Neural cell (in vitro differentiated cells): ENCODE measurements around the gene LRRC8B. TPM values are rescaled to one million over a fixed set of nuclear protein-coding genes. Genes with fewer than 3 reads are reported as not detected.

Experiments used
- H2AFZ ChIP-seq: fragments of 200-600, 300-800 bp; sonication (generic), shearing (Covaris generic); 2 replicates; pipeline ENCODE4 v1.6.0; 2014; ENCODE audit warnings: low read depth, mild to moderate bottlenecking, antibody characterized with exemption, low read length, moderate library complexity
- H3F3A ChIP-seq: fragments of 200-600 bp; shearing (Covaris generic); 2 replicates; pipeline ENCODE4 v1.6.1; 2016; ENCODE audit warnings: mild to moderate bottlenecking, moderate library complexity, mixed read lengths, antibody characterized with exemption, low read length; ENCODE audit not compliant: insufficient read depth, poor library complexity, severe bottlenecking
- H3K27ac ChIP-seq: fragments of 200-600, 300-800 bp; sonication (generic), shearing (Covaris generic); 2 replicates; pipeline ENCODE4 v1.5.1; 2014; ENCODE audit warnings: mild to moderate bottlenecking, low read length, moderate library complexity
- H3K27me3 ChIP-seq: fragments of 300-800, 200-600 bp; sonication (generic), shearing (Covaris generic); 2 replicates; pipeline ENCODE4 v1.6.0; 2014; ENCODE audit warnings: mild to moderate bottlenecking, low read depth, low read length, moderate library complexity; ENCODE audit not compliant: insufficient read depth
- H3K36me3 ChIP-seq: fragments of 300-800, 200-600 bp; sonication (generic), shearing (Covaris generic); 2 replicates; pipeline ENCODE4 v1.5.1; 2014; ENCODE audit warnings: mild to moderate bottlenecking, antibody characterized with exemption, low read length, moderate library complexity; ENCODE audit not compliant: insufficient read depth
- H3K4me2 ChIP-seq: fragments of 300-800, 200-600 bp; sonication (generic), shearing (Covaris generic); 2 replicates; pipeline ENCODE4 v1.6.0; 2014; ENCODE audit warnings: mild to moderate bottlenecking, low read length
- H3K4me3 ChIP-seq: fragments of 300-800, 200-600 bp; sonication (generic), shearing (Covaris generic); 2 replicates; pipeline ENCODE4 v1.5.1; 2014; ENCODE audit warnings: mild to moderate bottlenecking, low read length, moderate library complexity
- H3K79me2 ChIP-seq: fragments of 200-600 bp; shearing (Covaris generic); replicated peaks from 2 replicates; pipeline ENCODE4 v1.6.0; 2014; ENCODE audit warnings: mild to moderate bottlenecking, low read length, moderate library complexity; ENCODE audit not compliant: insufficient read depth
- H3K9ac ChIP-seq: fragments of 300-800, 200-600 bp; sonication (generic), shearing (Covaris generic); 2 replicates; pipeline ENCODE4 v1.6.1; 2016; ENCODE audit warnings: mild to moderate bottlenecking, low read length, mixed read lengths
- H3K9me2 ChIP-seq: fragments of 200-600 bp; shearing (Covaris generic); 2 replicates; pipeline ENCODE4 v1.6.1; 2016; ENCODE audit warnings: mild to moderate bottlenecking, low read length, mixed read lengths; ENCODE audit not compliant: insufficient read depth
- H3K9me3 ChIP-seq: fragments of 200-600, 300-800 bp; sonication (generic), shearing (Covaris generic); 2 replicates; pipeline ENCODE4 v1.6.1; 2016; ENCODE audit warnings: mild to moderate bottlenecking, mixed run types, low read length, moderate library complexity, mixed read lengths
- H4K20me1 ChIP-seq: fragments of 200-600 bp; shearing (Covaris generic); 2 replicates; pipeline ENCODE4 v1.6.1; 2016; ENCODE audit warnings: mild to moderate bottlenecking, mixed run types; ENCODE audit not compliant: insufficient read depth
- EP300 ChIP-seq: fragments of 450-650 bp; conservative IDR thresholded peaks from 2 replicates; pipeline ENCODE4 v1.6.1; 2014; ENCODE audit warnings: antibody characterized with exemption, mild to moderate bottlenecking, moderate library complexity; ENCODE audit not compliant: poor library complexity, severe bottlenecking
- EZH2 ChIP-seq: fragments of 200-600, 300-800 bp; shearing (Covaris generic), sonication (generic); IDR thresholded peaks from 2 replicates; pipeline ENCODE4 v1.6.1; 2014; ENCODE audit warnings: antibody characterized with exemption, low read length, borderline replicate concordance, mild to moderate bottlenecking; ENCODE audit not compliant: insufficient read depth, poor library complexity, severe bottlenecking
- MXI1 ChIP-seq: fragments of 450-650 bp; conservative IDR thresholded peaks from 2 replicates; pipeline ENCODE4 v1.6.1; 2014; ENCODE audit warnings: antibody characterized with exemption, mild to moderate bottlenecking; ENCODE audit not compliant: poor library complexity, severe bottlenecking
- POLR2AphosphoS5 ChIP-seq: IDR thresholded peaks from 2 replicates; pipeline ENCODE4 v1.6.1; 2012
- RAD21 ChIP-seq: fragments of 450-650 bp; conservative IDR thresholded peaks from 2 replicates; pipeline ENCODE4 v1.6.1; 2014; ENCODE audit warnings: antibody characterized with exemption, mild to moderate bottlenecking, moderate library complexity
- SMC3 ChIP-seq: fragments of 450-650 bp; conservative IDR thresholded peaks from 2 replicates; pipeline ENCODE4 v1.6.1; 2014; ENCODE audit warnings: antibody characterized with exemption, mild to moderate bottlenecking, moderate library complexity; ENCODE audit not compliant: poor library complexity
- TAF1 ChIP-seq: IDR thresholded peaks from 2 replicates; pipeline ENCODE4 v1.6.1; 2012; ENCODE audit warnings: low read depth
- polyA plus RNA-seq: library from polyadenylated mRNA; depleted of rRNA; stranded (reverse); fragments of >200 nt; gene quantifications from 2 replicates; pipeline ENCODE4 v1.2.3, GENCODE V29; 2014
- TF ChIP-seq, protein P1 (sequence below): IDR thresholded peaks from 2 replicates; pipeline ENCODE4 v1.6.1; 2012; ENCODE audit warnings: borderline replicate concordance
- TF ChIP-seq, protein P2 (sequence below): fragments of 450-650 bp; IDR thresholded peaks from 2 replicates; pipeline ENCODE4 v1.5.1; 2014; ENCODE audit warnings: antibody characterized with exemption, mild to moderate bottlenecking, moderate library complexity; ENCODE audit not compliant: poor library complexity, severe bottlenecking

Gene LRRC8B
- polyA plus RNA-seq, 1 donor from 2014 or later: 15.9 TPM

DNA sequence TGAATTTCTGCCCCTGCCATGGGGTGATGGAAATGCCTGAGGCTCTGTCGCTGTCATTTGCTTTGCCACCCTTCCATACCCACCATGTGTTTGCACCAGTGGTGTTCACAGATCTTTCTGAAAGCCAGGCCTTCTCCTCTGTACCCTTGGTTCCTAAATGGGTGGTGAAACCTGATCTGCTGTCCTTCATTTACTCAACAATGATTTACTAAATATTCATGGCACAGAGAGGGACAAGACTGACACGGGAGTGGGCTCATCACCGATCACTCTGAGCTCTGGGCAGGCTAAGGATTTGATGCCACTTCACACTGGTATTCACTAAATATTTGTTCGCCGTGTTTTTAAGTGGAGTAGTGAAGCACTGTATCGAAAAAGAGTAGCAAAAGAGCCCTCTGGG lies 40.9 kb downstream of the LRRC8B start:
- H3F3A ChIP-seq: no peaks in the 10 kb centered on the region
- TF ChIP-seq RAD21 (no peak), EZH2 (no peak)
- TF ChIP-seq, protein P1, sequence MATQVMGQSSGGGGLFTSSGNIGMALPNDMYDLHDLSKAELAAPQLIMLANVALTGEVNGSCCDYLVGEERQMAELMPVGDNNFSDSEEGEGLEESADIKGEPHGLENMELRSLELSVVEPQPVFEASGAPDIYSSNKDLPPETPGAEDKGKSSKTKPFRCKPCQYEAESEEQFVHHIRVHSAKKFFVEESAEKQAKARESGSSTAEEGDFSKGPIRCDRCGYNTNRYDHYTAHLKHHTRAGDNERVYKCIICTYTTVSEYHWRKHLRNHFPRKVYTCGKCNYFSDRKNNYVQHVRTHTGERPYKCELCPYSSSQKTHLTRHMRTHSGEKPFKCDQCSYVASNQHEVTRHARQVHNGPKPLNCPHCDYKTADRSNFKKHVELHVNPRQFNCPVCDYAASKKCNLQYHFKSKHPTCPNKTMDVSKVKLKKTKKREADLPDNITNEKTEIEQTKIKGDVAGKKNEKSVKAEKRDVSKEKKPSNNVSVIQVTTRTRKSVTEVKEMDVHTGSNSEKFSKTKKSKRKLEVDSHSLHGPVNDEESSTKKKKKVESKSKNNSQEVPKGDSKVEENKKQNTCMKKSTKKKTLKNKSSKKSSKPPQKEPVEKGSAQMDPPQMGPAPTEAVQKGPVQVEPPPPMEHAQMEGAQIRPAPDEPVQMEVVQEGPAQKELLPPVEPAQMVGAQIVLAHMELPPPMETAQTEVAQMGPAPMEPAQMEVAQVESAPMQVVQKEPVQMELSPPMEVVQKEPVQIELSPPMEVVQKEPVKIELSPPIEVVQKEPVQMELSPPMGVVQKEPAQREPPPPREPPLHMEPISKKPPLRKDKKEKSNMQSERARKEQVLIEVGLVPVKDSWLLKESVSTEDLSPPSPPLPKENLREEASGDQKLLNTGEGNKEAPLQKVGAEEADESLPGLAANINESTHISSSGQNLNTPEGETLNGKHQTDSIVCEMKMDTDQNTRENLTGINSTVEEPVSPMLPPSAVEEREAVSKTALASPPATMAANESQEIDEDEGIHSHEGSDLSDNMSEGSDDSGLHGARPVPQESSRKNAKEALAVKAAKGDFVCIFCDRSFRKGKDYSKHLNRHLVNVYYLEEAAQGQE: no peak
- TF ChIP-seq, protein P2, sequence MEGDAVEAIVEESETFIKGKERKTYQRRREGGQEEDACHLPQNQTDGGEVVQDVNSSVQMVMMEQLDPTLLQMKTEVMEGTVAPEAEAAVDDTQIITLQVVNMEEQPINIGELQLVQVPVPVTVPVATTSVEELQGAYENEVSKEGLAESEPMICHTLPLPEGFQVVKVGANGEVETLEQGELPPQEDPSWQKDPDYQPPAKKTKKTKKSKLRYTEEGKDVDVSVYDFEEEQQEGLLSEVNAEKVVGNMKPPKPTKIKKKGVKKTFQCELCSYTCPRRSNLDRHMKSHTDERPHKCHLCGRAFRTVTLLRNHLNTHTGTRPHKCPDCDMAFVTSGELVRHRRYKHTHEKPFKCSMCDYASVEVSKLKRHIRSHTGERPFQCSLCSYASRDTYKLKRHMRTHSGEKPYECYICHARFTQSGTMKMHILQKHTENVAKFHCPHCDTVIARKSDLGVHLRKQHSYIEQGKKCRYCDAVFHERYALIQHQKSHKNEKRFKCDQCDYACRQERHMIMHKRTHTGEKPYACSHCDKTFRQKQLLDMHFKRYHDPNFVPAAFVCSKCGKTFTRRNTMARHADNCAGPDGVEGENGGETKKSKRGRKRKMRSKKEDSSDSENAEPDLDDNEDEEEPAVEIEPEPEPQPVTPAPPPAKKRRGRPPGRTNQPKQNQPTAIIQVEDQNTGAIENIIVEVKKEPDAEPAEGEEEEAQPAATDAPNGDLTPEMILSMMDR: no peak
- no peak overlapping the region for H2AFZ ChIP-seq
- H3K27ac ChIP-seq: no peak overlapping the region
- no peak overlapping the region for H3K9ac ChIP-seq
- H4K20me1 ChIP-seq: no peaks in the 10 kb centered on the region
- no peaks in the 10 kb centered on the region for H3K9me3 ChIP-seq
- no peaks in the 10 kb centered on the region for H3K79me2 ChIP-seq
- no peak overlapping the region for H3K4me2 ChIP-seq
- H3K4me3 ChIP-seq: no peak overlapping the region
- H3K27me3 ChIP-seq: no peaks in the 10 kb centered on the region
- H3K36me3 ChIP-seq: no peaks in the 10 kb centered on the region
- H3K9me2 ChIP-seq: no peaks in the 10 kb centered on the region

DNA sequence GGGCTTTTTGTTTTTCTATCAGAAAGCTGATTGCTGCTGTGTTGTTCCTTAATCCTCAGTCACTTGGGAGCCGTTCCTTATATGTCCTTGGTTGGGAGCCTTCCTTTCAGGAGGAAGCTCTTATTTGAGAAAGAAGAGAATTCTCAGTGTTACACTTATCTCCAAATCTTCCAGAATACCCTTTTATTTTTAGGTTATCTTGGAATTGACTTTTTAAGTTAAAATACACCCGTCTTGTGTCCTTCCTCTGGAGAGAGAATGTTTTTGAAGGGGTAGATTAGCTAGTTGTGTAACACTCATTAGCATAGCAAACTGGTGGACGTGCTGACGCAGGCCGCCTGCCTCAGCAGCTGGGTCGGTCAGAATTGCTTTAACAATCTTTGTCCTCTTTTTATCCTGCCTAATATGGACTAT lies 42.1 kb downstream of the LRRC8B start:
- no peaks in the 10 kb centered on the region for H4K20me1 ChIP-seq
- H3F3A ChIP-seq: no peaks in the 10 kb centered on the region
- no peak overlapping the region for H2AFZ ChIP-seq
- no peaks in the 10 kb centered on the region for H3K9me2 ChIP-seq
- H3K4me2 ChIP-seq: no peak overlapping the region
- no peaks in the 10 kb centered on the region for H3K9me3 ChIP-seq
- H3K27me3 ChIP-seq: no peaks in the 10 kb centered on the region
- no peaks in the 10 kb centered on the region for H3K36me3 ChIP-seq
- TF ChIP-seq, protein P1: no peak
- TF ChIP-seq EP300 (no peak), TAF1 (no peak), MXI1 (no peak), RAD21 (no peak), POLR2AphosphoS5 (no peak), EZH2 (no peak), SMC3 (no peak)
- TF ChIP-seq, protein P2: no peak
- no peak overlapping the region for H3K27ac ChIP-seq
- no peak overlapping the region for H3K9ac ChIP-seq
- no peaks in the 10 kb centered on the region for H3K79me2 ChIP-seq
- no peak overlapping the region for H3K4me3 ChIP-seq
